Measurements from ENCODE around the gene RSF1.

DNA sequence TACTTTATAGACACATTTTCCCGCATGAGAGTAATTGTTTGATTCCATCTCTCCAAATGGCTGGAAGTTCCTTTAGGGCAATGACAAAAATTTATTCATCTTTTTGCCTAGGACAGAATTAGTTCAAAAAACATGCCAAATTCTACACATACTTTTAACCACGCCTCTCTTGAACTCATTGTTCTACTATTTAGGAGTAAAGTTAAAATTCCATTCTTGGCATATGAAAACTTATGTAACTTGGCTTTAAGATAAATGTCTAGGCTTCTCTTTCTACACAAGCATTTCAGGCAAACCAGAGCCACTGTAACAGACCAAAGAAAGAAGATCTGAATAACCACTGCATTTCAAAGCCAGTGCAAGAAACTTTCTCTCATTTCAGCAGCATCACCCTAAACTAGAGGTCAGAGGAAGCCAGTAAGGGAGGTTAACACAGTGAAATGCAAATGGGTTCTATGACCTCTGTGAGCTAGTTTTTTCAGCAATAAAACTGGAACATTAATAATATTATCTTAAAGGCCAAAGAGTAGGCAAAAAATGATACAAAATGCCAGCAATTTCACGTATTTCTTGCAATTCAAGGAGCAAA lies 73.0 kb downstream of the RSF1 start:
- no peak for TF ChIP-seq POLR2A (IDR thresholded peaks at IDR 0.05)
- TF ChIP-seq, protein P1, sequence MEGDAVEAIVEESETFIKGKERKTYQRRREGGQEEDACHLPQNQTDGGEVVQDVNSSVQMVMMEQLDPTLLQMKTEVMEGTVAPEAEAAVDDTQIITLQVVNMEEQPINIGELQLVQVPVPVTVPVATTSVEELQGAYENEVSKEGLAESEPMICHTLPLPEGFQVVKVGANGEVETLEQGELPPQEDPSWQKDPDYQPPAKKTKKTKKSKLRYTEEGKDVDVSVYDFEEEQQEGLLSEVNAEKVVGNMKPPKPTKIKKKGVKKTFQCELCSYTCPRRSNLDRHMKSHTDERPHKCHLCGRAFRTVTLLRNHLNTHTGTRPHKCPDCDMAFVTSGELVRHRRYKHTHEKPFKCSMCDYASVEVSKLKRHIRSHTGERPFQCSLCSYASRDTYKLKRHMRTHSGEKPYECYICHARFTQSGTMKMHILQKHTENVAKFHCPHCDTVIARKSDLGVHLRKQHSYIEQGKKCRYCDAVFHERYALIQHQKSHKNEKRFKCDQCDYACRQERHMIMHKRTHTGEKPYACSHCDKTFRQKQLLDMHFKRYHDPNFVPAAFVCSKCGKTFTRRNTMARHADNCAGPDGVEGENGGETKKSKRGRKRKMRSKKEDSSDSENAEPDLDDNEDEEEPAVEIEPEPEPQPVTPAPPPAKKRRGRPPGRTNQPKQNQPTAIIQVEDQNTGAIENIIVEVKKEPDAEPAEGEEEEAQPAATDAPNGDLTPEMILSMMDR (IDR thresholded peaks at IDR 0.05): no peak
